Measurements from ENCODE around the gene BOD1L2.
A peak's percentile ranks its signal among the peaks of the same experiment; 100 is the strongest.

BOD1L2 gene

DNA sequence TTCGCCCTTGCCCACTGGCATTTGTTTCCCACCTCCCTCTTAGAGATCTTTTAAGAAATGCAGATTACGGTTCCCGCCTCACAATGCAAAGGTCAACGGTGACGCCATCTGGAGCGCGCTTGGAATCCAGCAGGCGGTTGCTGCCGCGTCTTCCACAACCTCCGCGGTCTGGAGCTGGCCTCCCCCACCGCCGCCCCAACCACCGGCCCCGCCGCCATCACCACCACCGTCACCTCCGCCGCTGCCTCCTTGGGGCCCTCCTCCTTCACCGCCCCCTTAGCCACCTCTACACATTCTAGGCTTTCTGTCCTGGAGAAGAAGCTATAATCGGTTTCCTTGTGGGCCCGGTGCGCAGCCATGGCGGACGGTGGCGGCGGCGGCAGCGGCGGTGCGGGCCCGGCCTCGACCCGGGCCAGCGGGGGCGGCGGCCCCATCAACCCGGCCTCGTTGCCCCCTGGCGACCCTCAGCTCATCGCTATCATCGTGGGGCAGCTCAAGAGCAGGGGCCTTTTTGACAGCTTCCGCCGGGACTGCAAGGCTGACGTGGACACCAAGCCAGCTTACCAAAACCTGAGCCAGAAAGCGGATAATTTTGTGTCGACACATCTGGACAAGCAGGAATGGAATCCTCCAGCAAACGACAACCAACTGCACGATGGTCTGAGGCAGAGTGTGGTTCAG, at the start of gene BOD1L2:
TSS of gene BOD1L2 (plus strand) at position 132 of the 681 bp plus-strand sequence. CDS start at position 358, 226 bp downstream.
- no peak for DNase-seq (ENCODE audit: low read depth)

DNA sequence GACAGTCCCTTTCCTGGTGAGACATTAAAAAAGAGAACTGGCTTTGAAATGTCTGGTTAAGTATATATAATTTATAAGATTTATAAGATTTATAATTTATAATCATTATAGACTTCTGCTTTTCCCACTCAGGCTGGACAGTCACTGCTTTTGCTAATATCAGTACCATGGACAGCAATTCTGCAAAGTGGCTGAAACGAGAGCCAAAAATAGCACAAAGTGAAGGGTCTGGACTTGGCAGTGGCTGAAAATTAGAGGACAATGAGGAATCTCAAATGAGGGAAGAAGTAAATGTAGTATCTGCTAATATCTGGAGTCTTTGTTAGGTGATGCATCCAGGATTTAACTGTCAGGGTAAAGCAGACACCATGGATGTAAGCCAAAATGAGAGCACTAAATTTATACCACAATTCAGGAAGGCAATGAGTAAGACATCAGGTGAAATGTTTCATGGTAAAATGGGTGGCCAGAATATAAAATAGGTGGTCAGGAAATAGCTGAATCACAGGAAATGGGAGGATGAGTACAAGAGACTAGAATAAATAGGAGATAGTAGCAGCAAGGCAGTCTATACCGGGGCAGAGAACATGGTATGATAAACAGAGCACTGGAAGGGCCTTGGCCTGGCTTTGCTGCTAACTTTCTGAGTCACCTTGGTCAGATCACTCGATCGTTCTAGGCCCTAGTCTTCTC, 39.6 kb upstream of the BOD1L2 start:
- DNase-seq (ENCODE audit: low read depth): peak; percentile 29

DNA sequence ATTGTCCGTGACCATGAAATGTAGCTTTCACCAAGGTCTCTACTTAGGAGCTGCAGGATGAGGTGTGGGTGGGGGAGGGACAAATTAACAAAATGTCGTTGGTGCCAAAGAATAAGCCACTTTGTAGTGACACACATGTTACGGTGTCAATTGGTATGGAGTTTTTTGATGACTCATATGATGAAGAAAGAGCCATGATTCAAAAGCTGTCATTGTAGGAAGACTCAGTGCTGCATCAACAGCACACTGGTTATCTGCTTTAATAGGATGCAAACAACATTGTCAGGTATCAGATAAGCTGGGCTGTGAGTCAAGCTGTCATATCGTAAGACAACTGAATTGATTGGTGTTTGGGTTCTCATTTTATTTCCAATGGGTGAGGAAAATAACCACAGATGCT, 36.6 kb upstream of the BOD1L2 start:
- DNase-seq (ENCODE audit: low read depth): no peak

DNA sequence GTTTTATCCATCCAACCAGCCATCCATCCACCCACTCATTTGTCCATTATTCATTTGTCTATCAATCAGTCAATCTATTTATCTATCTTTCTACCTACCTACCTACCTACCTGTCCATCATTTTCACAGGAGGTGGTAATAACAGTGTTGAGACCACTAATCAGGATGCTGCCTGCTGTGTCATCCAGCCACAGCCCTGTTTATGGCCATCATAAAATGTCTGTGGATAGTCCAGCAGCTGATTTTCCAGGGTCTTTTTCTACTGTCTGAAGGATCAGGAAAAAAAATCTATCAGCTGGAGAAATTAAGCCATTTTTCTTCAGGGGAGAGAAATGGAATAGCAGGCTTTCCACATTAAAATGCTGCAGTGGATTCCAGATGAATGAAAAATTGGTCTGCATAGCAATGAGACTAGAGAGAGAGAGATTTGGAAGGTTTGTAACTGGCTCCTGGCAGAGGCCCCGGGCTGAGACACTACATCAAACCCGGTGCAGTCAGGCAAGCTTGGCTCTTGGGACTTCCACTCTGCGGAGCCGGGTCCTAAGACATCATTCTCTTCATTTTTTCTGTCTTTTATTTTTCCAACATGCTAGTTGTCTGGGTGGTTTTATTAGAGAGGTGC, 33.0 kb upstream of the BOD1L2 start:
- no peak for DNase-seq (ENCODE audit: low read depth)

DNA sequence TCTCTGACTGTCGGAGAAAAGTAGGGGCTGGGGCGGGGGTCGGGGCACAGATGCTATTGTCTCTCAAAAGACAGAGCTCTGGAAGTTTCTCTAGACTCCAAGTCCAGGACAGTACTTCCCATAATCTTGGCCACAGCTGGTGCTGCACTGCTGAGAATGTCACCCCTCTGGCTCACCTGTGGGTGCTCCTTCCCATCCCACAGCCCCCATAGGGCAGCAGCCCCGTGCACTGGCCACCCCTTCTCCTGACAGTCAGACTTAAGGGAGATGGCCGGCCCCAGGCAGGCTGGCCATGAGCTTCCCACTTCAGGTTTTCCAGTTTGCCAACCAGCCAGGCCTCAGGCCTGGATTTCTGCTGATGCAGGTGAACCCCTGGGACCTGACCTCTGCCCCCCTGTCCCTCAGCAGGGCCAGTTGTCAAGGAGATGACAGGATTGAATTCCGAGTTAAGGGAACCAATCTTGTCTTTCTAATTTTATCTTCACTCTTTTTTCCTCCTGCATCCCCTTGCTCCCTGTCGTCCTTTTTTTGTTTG, 30.2 kb upstream of the BOD1L2 start:
- no peak for DNase-seq (ENCODE audit: low read depth)

DNA sequence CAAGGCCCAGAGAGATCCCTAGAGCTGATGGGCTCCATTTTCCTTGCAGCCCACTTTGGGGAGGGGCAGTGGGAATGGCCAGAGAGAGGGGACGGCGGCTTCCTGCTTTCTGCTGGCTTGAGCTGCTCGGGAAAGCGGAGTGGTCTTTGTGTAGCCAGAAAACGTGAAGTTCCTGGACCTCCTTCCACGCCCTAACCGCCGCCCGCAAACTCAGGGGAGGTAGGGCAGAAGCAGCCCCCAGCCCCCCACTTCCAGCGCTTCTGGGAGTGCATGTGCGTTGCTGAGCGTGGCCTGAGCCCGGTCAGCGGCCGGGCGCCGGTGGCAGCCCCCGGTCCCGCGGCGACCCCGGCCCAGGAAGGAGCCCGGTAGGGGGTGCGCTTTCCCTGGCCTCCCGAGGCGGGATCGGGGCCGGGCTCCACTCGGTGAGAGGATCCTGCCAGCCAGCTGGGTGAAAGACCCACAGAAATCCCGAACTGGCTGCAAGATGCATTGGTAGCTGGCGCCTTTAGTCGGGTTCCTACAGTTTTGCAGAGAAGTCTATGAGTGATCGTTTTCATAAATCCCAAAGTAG, 25.3 kb upstream of the BOD1L2 start:
- DNase-seq (ENCODE audit: low read depth): no peak

DNA sequence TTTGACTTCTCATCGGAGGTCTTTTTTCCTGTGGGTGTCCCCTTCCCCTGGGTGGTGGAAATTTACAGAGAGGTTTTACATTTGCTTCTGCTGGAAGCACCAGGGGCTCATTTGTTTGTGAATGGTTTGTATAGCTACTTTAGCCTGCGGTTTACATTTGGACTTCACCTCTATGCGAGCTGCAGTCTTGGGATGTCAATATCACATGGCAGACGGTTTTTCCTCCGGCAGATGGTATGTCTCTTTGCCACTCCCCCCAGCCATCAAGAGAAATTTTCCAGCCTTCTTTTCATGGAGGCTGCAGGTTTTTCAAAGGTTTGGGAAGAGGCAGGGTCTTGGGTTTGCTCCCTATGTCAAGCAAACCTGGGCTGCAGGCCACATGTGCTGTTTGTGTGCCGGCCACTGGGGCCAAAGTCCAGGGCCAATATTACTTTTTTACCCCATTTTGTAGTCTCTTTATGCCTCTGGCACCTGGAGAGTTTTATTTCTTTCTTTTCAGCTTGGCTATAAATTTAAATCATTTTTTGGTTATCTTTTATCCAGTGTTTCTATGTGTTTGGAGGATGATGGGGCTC, 23.9 kb upstream of the BOD1L2 start:
- DNase-seq (ENCODE audit: low read depth): no peak

DNA sequence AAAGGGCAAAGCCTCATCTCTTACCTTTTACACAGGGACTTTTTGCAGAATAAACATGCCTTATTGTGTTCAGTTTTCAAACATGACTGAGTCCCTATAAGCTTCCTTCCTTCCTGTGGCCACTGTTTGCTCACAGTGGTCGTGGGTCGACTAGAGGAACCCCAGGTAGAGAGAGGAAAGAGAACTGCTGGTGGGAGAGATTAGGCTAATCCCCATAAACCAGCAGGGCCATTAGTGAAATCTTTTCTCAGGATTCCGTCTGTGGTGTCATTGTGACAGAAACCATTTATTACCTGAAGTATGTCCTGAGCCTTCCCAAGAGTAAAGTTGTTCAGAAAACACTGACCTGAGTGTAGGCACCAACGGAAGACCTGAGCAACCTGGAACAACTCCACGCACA, 21.3 kb upstream of the BOD1L2 start:
- DNase-seq (ENCODE audit: low read depth): no peak

DNA sequence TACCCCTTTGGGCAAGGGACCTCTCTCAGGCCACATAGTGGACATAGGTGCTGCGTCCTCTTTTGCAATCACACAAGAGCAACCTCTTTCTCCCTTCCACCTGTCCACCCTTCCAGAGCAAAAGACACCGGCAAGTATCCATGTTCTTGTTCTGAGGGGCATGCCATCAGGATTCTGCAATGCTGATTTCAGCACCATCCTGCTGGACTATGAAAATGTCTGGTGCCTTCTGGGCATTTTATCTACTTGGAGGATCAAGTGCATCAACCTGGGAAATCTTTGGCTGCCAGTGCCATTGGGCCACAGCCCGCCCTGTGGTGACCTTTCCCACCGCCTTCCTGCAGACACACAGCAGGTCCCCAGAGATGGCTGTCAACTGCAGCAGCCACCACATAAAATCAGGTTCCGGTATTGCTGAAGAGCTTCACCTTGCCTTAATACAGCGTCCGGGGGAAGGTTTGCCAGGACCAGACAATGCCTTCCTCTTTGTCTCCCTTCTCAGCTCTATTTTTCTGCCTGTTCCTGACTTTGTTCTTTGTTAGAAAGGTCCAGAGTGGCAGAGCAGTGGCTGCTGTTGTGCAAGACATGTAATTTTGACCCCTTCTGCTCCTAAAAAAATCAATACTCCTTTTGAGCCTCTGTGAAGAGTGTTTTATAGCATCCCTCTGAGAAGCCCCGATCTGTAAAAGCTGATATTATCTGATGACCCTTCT, 18.5 kb upstream of the BOD1L2 start:
- DNase-seq (ENCODE audit: low read depth): no peak

DNA sequence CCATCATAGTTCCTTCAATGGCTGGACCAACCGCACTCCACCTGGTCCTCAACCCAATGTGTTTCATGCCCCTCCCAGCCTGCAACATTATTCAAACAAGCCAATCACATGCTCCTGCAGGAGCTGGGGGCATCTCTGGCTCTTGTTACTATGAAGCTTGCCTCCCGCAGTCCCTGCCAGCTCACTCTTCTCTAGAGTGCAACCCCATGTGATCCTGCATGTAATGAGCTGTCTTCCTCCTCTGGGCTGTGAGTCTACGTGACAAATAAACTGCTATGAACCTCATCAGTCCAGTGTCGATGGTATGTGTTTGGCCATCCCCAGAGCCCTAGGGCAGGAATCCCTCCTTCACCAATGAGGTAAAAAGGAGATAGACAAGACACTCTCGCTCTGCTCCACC, 15.8 kb upstream of the BOD1L2 start:
- no peak for DNase-seq (ENCODE audit: low read depth)

DNA sequence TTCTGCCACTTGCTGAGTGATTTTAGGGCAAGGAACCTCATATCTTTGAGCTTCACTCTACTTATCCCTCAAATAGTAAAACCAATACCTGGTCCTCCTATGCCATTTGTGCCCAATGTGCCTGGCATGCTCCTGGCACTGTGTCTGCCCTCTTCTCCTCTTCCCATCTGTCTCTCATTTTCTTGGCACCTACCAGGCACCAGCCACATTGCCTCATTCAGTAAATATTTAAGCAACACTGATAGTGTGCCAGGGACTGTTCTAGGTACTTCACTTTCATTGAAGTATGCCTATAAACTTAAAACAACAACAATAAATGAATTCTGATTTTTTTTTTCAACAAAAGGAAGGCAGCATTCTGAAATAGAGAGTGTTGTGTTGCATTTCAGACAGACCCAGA, 15.1 kb upstream of the BOD1L2 start:
- DNase-seq (ENCODE audit: low read depth): no peak

DNA sequence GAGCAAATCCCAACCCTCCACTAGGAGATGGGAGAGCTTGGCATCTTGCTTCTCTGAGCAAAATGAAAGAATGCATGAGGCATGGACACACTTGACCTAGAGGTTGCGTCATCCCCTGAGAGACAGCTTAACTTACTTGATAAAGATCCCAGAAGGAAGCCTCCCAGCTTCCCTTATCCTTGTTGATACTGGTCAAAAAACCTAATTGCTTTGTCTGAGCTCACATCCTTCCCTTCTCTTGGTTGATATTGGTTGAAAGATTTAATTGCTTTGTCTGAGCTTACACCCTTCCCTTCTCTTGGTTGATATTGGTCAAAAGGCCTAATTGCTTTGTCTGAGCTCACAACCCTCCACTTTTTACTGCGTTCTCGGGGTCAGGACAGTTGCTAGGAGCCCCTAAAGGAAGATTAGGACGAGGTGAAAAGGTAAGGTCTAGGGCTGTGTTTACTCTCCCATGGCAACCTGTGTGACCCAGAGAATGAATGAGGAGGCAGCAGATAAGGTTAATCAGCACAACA, 12.2 kb upstream of the BOD1L2 start:
- peak; percentile 4 for DNase-seq (ENCODE audit: low read depth)

DNA sequence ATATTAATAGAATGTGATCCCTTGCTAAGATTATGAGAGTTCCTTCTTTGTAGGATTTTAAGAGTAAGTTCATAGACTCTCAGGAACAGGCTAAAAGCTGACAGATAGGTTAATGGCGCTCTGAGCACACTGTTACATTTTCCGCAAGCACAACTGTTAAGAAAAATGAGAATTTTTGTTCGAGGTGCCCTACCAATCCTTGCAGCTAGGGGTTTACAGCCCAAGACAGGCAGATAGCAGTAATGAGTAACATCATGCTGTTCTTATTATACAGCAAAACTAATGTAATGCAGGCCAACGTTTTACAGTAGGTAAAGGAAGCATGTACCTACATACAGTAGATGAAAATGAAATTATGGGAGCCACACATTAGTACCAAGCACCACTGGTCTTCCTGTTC, 11.2 kb upstream of the BOD1L2 start:
- DNase-seq (ENCODE audit: low read depth): no peak

DNA sequence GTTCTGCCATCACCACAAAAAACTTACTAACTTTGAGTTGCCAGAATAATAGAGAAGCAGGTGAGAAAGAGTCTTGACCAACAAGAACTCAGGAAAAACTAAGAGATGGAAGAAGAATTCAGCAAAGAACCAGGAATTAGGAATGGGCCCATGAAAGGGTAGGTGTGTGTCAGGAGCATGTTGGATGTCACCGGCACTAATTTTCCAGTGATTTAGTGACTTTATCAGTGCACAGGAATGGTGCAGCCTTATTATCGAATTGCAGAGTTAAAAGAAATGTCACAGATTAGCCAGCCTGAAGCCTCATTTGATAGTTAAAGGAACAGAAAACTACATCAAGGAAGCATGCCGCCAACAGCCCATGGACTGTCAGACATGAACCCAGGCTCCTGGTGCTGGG, 9.0 kb upstream of the BOD1L2 start:
- DNase-seq (ENCODE audit: low read depth): no peak

DNA sequence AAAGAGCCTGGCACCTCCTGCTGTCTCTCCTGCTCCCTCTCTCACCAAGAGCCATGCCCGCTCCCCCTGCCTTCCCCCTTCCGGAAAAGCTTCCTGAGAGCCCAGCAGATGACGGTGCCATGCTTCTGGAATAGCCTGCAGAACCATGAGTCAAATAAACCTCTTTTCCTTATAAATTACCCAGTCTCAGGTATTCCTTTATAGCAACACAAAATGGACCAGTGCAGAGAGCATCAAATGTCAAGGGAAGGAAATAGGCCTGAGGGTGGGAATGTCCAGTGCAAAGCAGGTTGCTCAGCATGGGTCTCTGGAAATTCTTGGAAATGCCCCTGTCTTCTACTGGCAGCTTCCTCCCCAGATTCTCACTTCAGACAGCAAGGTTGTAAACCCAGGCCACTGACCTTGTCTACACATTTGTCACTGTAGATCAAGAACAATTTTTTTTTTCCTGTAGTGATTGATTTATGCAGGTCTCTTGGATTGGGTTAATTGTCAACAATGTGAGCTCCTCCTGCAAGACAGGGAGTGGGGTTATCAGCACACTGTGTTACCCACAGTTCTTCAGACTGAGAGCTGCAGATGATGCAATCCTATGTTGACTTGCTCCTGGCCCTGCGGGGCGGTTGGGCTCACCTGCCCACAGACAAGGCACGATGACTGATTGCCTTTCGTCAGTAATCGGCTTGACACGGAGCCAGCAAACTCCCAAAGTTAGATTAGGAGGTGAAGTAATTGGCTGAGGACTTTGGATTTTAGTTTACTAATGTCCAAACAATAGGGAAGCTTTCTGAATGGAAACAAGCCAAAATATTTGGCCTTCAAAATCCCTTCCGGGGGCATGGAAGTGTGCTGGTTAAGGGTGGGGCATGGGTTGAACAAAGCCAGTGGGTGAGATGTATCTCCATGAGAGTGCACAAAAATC, 5.4 kb upstream of the BOD1L2 start:
- no peak for DNase-seq (ENCODE audit: low read depth)

DNA sequence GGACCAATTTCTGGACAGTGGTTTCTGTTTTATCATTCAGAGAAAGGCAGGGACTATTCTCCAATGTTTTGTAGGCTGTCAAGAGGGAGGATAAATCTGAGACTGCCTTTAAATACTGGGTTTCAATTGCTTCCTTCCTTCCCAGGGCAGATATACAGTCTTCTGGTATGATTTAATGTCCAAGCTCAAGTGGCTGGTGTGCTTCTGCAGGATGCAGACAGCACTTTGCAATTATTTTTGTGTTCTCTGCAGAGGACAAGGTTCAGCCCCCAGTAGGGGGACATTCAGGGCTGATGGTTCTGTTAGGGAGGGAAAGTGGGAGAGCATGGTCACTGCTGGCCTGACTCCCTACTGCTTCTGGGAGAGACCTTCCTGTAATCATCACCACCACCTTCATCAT, 4.6 kb upstream of the BOD1L2 start:
- no peak for DNase-seq (ENCODE audit: low read depth)

DNA sequence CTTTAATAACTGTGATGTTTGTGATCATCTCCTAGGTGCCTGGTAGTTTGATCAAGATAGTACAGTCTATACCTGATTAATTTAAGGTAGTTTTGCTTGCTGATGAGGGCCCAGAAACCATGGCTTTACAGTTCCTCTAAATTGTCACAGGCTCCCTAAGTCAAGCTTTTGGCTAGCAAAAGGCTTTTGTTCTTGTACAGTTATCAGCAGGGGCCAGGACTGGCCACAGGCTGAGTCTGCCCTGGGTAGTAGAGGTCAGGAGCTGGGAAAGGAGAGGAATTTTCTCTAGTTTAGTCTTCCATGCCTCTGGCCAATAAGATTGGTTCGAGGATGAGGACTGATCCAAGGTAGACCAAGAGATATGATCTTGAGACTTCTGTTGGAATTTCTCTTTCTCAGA, 3.6 kb upstream of the BOD1L2 start:
- DNase-seq (ENCODE audit: low read depth): no peak

DNA sequence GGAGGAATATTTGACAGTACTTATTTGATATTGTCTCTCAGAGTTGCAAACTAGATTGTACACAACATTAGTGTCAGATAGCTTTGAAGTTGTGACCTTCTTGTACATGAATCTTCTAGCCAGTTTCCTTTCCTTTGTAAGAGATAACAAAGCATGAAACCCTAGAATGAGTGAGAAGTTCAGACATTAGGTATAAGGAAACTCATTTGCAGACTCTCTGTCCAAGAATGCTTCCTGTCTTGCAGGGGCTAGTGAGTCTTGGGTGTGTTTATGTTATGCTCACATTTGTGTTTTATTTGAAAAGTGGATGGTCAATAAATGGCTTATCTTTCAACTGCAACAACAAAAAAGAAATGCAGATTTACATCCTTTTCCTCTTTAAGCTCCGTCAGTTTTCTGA, 1.4 kb downstream of the BOD1L2 start:
- DNase-seq (ENCODE audit: low read depth): no peak

DNA sequence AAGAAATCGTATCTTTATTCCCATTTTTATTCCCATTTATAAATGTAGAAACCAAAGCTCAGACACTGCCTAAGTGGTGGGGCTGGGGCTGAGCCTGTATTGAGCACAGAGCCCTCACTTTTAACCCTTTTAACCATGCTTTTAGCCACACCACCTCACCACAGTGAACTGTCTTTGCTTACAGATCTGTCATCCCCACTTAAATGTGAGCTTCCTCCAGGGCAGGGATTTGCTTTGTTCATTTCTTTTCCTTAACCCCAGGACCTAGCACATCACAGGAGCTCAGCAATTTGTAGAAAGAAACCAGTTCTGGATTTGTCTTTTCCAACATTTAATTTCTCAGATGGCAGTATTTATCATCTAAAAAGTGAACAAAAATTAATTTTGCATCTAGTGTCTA, 2.2 kb downstream of the BOD1L2 start:
- DNase-seq (ENCODE audit: low read depth): no peak

DNA sequence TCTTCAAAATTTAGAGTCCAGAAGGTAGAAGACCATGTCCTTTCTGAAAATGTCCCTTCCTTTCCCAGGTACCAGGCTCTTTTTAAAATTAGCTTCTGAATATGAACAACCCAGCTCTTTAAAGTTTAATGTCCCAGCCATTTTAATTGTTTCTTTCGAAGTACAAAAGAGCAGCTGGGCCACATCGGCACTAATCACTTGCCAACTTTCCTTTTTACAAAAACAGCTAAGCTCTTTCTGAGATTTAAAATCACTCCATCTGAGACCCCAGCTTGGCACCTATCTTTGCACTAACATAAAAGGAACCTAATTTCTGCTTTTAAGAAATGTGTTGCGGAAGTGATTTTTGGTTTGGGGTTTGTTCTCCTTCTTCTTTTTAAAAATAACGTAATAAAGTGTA, 2.6 kb downstream of the BOD1L2 start:
- DNase-seq (ENCODE audit: low read depth): no peak

DNA sequence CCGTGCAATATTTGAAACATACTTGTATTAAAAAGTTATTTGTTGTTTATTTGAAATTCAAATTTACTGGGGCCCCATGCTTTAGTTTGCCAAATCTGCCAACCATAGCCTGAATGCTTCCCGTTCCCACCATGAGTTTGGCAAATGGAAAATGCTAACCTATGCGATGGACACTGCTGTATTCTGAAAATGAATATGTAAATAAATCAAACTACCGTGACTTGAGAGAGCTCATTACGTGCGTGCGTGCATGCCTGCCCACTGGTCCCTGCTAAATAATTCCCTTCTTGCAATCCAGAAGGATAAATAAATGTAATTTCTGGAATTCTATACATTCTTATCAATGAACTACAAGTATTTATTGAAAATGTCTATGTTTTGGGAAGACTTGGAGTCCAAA, 3.2 kb downstream of the BOD1L2 start:
- no peak for DNase-seq (ENCODE audit: low read depth)
